AG09309 (cell line): ENCODE data around the gene ATP13A5.

ENCODE experiments used
- DNase-seq: peaks from one replicate; pipeline ENCODE4 v3.0.0-alpha.2; 2010; ENCODE audit warnings: low read depth
- H3K4me3 ChIP-seq: 2 replicates; pipeline ENCODE4 v1.5.1; 2011; ENCODE audit warnings: mild to moderate bottlenecking, low read depth, low read length, moderate library complexity; ENCODE audit not compliant: control insufficient read depth
- TF ChIP-seq, protein P1 (sequence below): IDR thresholded peaks from 2 replicates; pipeline ENCODE4 v1.5.1; 2011; ENCODE audit warnings: mild to moderate bottlenecking, low read depth, low read length, inconsistent platforms; ENCODE audit not compliant: insufficient read depth, control insufficient read depth; ENCODE audit errors: missing control alignments

ATP13A5 gene, protein sequence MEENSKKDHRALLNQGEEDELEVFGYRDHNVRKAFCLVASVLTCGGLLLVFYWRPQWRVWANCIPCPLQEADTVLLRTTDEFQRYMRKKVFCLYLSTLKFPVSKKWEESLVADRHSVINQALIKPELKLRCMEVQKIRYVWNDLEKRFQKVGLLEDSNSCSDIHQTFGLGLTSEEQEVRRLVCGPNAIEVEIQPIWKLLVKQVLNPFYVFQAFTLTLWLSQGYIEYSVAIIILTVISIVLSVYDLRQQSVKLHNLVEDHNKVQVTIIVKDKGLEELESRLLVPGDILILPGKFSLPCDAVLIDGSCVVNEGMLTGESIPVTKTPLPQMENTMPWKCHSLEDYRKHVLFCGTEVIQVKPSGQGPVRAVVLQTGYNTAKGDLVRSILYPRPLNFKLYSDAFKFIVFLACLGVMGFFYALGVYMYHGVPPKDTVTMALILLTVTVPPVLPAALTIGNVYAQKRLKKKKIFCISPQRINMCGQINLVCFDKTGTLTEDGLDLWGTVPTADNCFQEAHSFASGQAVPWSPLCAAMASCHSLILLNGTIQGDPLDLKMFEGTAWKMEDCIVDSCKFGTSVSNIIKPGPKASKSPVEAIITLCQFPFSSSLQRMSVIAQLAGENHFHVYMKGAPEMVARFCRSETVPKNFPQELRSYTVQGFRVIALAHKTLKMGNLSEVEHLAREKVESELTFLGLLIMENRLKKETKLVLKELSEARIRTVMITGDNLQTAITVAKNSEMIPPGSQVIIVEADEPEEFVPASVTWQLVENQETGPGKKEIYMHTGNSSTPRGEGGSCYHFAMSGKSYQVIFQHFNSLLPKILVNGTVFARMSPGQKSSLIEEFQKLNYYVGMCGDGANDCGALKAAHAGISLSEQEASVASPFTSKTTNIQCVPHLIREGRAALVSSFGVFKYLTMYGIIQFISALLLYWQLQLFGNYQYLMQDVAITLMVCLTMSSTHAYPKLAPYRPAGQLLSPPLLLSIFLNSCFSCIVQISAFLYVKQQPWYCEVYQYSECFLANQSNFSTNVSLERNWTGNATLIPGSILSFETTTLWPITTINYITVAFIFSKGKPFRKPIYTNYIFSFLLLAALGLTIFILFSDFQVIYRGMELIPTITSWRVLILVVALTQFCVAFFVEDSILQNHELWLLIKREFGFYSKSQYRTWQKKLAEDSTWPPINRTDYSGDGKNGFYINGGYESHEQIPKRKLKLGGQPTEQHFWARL

DNA sequence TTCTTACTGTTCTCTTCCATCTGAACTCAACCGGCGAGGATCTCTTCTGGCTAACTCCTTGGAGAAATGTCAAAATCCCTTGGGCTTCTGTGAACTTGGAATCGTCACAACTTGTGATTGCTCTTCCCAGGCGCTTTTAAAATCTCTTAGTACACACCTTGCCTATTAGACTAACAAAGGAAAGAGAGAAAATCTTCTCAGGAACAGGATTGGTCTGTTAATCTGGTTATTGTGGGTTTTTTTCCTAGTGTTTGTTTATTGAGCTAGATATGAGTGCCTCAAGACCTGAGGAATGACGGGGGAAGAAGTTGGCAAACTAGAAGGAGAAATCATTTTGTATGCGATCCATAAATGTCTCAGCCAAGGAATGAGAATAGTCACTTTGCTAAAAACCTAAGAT lies at the start of gene ATP13A5:
Gene ATP13A5, minus strand, starts transcription at position 48 of the 400 bp plus-strand sequence. Its CDS starts 28 bp downstream, at position 20.
- DNase-seq = no peak
- no peak within 1 kb of the TSS for H3K4me3 ChIP-seq
- TF ChIP-seq, protein P1, sequence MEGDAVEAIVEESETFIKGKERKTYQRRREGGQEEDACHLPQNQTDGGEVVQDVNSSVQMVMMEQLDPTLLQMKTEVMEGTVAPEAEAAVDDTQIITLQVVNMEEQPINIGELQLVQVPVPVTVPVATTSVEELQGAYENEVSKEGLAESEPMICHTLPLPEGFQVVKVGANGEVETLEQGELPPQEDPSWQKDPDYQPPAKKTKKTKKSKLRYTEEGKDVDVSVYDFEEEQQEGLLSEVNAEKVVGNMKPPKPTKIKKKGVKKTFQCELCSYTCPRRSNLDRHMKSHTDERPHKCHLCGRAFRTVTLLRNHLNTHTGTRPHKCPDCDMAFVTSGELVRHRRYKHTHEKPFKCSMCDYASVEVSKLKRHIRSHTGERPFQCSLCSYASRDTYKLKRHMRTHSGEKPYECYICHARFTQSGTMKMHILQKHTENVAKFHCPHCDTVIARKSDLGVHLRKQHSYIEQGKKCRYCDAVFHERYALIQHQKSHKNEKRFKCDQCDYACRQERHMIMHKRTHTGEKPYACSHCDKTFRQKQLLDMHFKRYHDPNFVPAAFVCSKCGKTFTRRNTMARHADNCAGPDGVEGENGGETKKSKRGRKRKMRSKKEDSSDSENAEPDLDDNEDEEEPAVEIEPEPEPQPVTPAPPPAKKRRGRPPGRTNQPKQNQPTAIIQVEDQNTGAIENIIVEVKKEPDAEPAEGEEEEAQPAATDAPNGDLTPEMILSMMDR = no peak

DNA sequence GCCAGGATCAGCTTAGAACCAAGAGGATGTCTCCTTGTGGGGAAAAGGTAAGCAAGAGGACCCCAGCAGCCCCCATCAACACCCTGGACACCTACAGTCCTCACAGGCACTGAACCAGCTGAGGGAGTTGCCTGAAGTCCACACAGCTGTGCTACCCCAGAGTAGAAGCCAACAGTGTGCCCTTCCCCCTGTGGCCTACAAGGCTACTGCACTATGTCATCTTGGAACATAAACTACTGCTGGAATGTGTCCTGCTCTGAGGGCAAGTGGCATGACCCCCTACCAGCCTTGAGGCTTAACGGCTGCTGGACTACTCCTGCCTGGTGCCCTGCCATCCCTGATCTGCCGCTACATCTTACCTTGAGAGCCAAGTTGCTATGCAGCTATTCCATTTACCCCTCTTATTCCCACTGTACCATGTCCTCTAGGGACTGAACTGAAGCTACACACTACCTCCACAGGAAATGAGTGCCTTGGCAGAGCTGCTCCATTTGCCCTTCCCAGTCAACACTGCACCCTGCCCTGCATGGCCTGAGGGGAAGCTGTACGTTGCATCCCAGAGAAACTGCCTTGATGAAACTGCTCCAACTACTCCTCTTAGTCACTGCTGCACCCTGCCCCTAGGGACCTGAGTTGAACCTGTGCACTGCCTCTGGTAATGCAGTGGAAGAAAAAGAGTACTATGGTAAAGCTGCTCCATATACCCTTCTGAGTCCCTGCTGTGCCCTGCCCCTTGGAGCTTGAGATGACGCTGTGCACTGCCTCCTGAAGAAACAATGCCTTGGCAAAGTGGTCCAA lies 40.2 kb upstream of the ATP13A5 start:
- TF ChIP-seq, protein P1 = no peak
- no peak for DNase-seq
- H3K4me3 ChIP-seq = no peak overlapping the region

GRCh38 chr3:193416629-193417028 lies 38.1 kb upstream of the ATP13A5 start:
- H3K4me3 ChIP-seq = no peak overlapping the region
- DNase-seq = no peak
- TF ChIP-seq, protein P1 = no peak

DNA sequence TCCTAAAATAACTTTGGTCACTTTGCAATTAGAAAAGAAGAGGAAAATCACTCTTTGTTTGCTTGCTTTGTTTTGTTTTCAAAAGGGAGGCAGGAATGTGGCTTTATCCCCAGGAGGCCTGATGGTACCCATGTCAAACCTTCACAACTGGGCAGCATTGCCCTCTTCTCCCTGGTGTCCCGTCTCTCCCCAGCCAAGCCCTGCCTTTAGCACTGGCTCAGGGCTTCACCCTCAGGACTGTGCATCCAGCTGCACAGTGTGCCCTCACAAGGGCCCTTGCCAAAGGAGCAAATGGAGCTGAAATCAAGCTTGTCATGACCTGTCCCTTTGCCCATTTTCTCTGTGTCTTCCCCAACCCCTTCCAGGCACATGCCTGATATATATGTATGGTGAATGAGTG lies 29.1 kb upstream of the ATP13A5 start:
- TF ChIP-seq, protein P1 = no peak
- no peak overlapping the region for H3K4me3 ChIP-seq
- DNase-seq = no peak

- DNase-seq = no peak
- TF ChIP-seq, protein P1 = no peak
- H3K4me3 ChIP-seq = no peak overlapping the region
Observed at GRCh38 chr3:193407112-193407511, 28.6 kb upstream of the ATP13A5 start.
